Type B pancreatic cell (in vitro differentiated cells): ENCODE results near the gene CYP27B1. TPM values are rescaled to one million over a fixed set of nuclear protein-coding genes. Genes with fewer than 3 reads are reported as not detected.
A peak's percentile ranks its signal among the peaks of the same experiment; 100 is the strongest.

ENCODE experiments used
- DNase-seq: peaks from one replicate; pipeline ENCODE4 v3.0.0; 2021; ENCODE audit warnings: mixed read lengths; ENCODE audit not compliant: unreplicated experiment; ENCODE audit errors: extremely low spot score
- H3K27ac Mint-ChIP-seq: 2 replicates; pipeline ENCODE4 v1.8.0; 2021; ENCODE audit warnings: mild to moderate bottlenecking, mixed read lengths
- H3K27me3 Mint-ChIP-seq: 2 replicates; pipeline ENCODE4 v1.8.0; 2021; ENCODE audit warnings: mixed read lengths
- H3K36me3 Mint-ChIP-seq: 2 replicates; pipeline ENCODE4 v1.8.0; 2021; ENCODE audit warnings: mixed read lengths
- H3K4me1 Mint-ChIP-seq: one replicate; pipeline ENCODE4 v1.8.0; 2021; ENCODE audit warnings: mixed read lengths; ENCODE audit not compliant: unreplicated experiment
- H3K4me3 Mint-ChIP-seq: 2 replicates; pipeline ENCODE4 v1.8.0; 2021; ENCODE audit warnings: mild to moderate bottlenecking, mixed read lengths
- H3K9me3 Mint-ChIP-seq: 2 replicates; pipeline ENCODE4 v1.8.0; 2021; ENCODE audit warnings: mixed read lengths
- total RNA-seq: library from RNA; stranded (reverse); gene quantifications from 2 replicates; pipeline ENCODE4 v1.2.1, GENCODE V29; 2021; ENCODE audit warnings: low replicate concordance
- TF ChIP-seq, protein P1 (sequence below): fragments of 200-600 bp; sonication (generic); conservative IDR thresholded peaks from 2 replicates; pipeline ENCODE4 v1.5.0; 2021; ENCODE audit warnings: antibody characterized with exemption, mild to moderate bottlenecking

The CYP27B1 gene
- total RNA-seq, 1 donor from 2014 or later, result 2.2 TPM

DNA sequence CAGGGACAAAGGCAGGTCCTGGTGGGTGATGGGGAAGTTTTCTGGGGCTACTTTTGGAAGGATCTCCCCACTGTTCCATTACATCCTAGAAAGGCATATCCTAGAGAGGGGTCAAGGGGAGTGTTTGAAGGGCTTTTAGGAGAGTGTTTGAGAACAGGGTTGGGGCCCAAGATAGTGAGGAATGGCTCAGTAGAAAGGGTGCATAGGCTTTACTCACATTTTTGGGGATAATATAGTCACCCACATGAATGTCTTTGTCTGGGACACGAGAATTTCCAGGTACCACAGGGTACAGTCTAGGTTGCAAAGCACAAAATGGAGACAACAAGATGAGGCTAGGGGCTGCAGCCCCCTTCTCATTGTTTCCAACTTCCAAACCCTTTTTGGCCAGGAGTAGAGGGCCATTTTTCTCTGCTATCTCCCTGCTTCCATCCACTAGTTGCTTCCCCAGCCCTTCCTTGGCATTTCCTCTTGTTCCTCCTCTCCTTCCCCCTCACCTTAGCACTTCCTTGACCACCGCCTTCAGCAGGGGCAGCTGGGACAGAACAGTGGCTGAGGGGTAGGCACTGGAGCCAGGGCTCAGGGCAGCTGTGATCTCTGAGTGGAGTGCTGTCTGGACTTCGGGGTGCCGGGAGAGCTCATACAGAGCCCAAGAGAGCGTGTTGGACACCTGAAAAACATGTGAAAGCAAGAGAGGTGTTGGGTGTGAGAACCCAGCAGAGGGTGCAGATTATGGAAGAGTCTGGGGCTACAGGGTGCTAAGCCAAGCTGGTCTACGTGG, 2.8 kb downstream of the CYP27B1 start:
- DNase-seq, result no peak
- no peak overlapping the region for H3K27ac Mint-ChIP-seq
- peaks cover 6% of the 10 kb centered on the region for H3K4me1 Mint-ChIP-seq
- TF ChIP-seq, protein P1, sequence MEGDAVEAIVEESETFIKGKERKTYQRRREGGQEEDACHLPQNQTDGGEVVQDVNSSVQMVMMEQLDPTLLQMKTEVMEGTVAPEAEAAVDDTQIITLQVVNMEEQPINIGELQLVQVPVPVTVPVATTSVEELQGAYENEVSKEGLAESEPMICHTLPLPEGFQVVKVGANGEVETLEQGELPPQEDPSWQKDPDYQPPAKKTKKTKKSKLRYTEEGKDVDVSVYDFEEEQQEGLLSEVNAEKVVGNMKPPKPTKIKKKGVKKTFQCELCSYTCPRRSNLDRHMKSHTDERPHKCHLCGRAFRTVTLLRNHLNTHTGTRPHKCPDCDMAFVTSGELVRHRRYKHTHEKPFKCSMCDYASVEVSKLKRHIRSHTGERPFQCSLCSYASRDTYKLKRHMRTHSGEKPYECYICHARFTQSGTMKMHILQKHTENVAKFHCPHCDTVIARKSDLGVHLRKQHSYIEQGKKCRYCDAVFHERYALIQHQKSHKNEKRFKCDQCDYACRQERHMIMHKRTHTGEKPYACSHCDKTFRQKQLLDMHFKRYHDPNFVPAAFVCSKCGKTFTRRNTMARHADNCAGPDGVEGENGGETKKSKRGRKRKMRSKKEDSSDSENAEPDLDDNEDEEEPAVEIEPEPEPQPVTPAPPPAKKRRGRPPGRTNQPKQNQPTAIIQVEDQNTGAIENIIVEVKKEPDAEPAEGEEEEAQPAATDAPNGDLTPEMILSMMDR, result no peak
- H3K4me3 Mint-ChIP-seq, result peak overlapping the region; percentile 57
- H3K36me3 Mint-ChIP-seq, result peaks cover 14% of the 10 kb centered on the region
- no peaks in the 10 kb centered on the region for H3K9me3 Mint-ChIP-seq
- peaks cover 91% of the 10 kb centered on the region for H3K27me3 Mint-ChIP-seq

DNA sequence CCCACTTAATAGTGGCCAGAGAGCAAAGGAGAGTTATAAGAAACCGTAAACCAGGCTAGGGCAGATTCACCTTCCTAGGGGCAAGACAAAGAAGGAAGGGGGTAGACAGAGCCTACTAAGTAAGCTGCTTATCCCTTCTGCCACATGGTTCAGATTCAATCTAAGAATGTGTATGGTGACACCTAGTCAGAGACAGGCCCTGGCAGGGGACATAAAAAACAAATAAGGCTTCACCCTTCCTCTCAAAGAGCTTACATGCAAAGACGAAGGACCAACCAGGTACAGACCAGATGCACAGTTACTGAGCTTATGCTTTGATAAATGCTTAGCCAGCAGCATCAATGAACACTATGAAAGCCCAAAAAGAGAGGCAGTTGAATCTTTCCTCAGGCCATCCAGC, 4.4 kb downstream of the CYP27B1 start:
- Mint-ChIP-seq H3K27me3 (peaks cover 86% of the 10 kb centered on the region), H3K27ac (no peak overlapping the region), H3K9me3 (no peaks in the 10 kb centered on the region), H3K4me1 (peaks cover 6% of the 10 kb centered on the region), H3K36me3 (peaks cover 12% of the 10 kb centered on the region), H3K4me3 (no peak overlapping the region)
- TF ChIP-seq, protein P1, result no peak
- DNase-seq, result no peak

DNA sequence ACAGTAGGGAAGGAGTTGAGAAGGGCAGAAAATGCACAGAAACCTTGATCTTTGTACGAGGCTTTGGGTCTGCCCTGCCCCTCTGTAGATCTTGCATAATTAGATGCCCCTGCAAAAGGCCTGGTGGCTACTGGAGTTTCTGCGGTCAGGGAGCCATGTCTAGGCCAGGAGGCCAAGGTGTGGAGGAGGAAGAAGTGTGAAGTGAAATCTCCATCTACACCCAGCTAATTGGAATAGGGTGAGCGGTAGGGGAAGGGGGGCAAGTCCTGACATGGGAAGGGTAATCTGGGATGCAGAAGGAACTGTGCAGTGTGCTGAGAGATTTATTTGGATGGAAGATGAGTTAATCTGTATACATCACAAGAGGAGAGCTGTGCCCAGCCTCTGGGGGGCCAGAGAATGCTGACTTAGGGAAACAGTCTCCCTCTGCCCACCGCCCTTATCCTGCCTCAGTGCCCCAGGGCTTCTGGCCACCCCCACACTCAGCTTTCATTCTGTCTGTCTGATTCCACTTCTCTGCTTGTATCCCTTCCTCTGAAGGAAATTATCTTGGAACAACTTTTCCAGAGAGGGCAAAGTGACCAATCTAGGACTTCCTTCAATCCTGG, 5.4 kb downstream of the CYP27B1 start:
- no peaks in the 10 kb centered on the region for H3K9me3 Mint-ChIP-seq
- DNase-seq, result no peak
- no peak overlapping the region for H3K27ac Mint-ChIP-seq
- peaks cover 9% of the 10 kb centered on the region for H3K4me1 Mint-ChIP-seq
- no peak overlapping the region for H3K4me3 Mint-ChIP-seq
- TF ChIP-seq, protein P1, result no peak
- H3K36me3 Mint-ChIP-seq, result peaks cover 12% of the 10 kb centered on the region
- peaks cover 83% of the 10 kb centered on the region for H3K27me3 Mint-ChIP-seq

DNA sequence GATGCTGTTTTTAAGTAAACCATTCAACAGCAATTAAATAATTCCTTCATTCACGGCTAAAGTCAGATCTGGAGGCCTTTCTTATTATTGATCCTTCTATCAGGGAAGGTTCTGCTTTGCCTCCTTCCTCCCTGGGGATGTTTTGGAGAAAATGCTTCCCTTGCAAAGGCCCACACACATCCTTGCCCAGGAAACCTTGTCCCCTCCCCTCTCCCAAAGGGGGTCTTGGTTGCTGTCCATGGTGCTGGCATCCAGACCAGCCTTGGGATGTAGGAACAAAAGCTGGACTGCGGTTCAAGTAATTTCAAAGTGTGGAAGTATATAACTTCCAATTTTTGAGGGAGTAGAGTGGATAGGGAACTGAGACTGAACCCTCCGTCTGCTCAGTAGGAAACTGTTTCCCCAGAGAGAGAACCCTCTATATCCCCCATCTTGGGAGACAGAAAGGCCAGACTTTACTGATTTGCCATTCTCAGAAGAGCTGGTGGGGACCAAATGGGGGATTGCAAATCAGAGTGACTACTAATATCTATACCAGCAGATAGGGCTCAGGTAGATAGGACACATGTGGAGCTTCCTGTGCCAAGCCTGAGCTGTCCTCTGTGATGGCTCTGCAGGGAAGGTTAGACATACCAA, 6.4 kb downstream of the CYP27B1 start:
- H3K4me3 Mint-ChIP-seq, result no peak overlapping the region
- DNase-seq, result no peak
- no peak overlapping the region for H3K27ac Mint-ChIP-seq
- peaks cover 9% of the 10 kb centered on the region for H3K4me1 Mint-ChIP-seq
- H3K9me3 Mint-ChIP-seq, result no peaks in the 10 kb centered on the region
- H3K27me3 Mint-ChIP-seq, result peaks cover 78% of the 10 kb centered on the region
- TF ChIP-seq, protein P1, result no peak
- H3K36me3 Mint-ChIP-seq, result peaks cover 12% of the 10 kb centered on the region

DNA sequence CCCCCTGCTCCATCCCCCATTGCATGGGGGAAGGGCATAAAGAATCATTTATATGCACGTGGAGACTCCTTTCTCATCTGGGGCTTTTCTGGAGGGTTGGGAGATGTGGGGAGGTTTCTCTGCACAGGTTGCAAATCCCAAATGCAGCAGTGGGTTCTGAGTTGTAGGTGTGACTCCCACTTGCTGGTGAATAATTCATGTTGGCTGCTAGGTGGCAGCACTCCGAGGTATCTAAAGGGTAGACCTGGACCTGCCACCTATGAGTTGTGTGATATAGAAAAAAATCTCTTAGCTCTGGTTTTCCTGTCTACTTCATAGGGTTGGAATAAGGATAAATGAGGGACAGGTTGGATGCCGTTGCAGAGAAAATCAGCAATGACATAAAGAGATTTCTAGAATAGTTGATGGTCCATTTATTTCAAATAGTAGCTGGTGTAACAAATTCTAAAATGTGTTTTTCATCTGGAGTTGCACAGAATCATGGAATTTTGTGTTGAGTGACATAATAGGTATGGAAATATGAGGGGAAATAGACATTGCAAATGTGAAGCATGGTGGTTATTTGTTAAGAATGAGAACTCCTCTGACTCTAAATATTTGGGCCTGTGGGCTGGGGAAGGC, 7.4 kb downstream of the CYP27B1 start:
- peak overlapping the region; percentile 71 for H3K4me3 Mint-ChIP-seq
- no peak overlapping the region for H3K27ac Mint-ChIP-seq
- no peak for DNase-seq
- H3K36me3 Mint-ChIP-seq, result peaks cover 12% of the 10 kb centered on the region
- TF ChIP-seq, protein P1, result peak; percentile 45
- peaks cover 12% of the 10 kb centered on the region for H3K4me1 Mint-ChIP-seq
- H3K27me3 Mint-ChIP-seq, result peaks cover 72% of the 10 kb centered on the region
- no peaks in the 10 kb centered on the region for H3K9me3 Mint-ChIP-seq
